Activated CD8-positive, alpha-beta T cell treated with anti-CD3 and anti-CD28 coated beads for 36 hours (primary cell): ENCODE results near the gene SH3BP5L. TPM values are rescaled to one million over a fixed set of nuclear protein-coding genes. Genes with fewer than 3 reads are reported as not detected.
A peak's percentile ranks its signal among the peaks of the same experiment; 100 is the strongest.

ENCODE experiments used
- ATAC-seq: fragments of 200-7000 bp; cut with Tn5 transposase; one replicate; pipeline ENCODE4 v1.10.0; 2021; ENCODE audit warnings: mild to moderate bottlenecking, moderate library complexity
- CTCF ChIA-PET: fragments of 350-600 bp; sonication (Branson Sonifier 250); formaldehyde crosslinking; loops from one replicate; lab custom pipeline; 2021; ENCODE audit warnings: antibody characterized with exemption; lab: Charles Lee
- POLR2A ChIA-PET: fragments of 350-600 bp; sonication (Branson Sonifier 250); formaldehyde crosslinking; loops from one replicate; lab custom pipeline; 2021; ENCODE audit warnings: antibody characterized with exemption; lab: Charles Lee
- DNase-seq: peaks from one replicate; pipeline ENCODE4 v3.0.0-alpha.2; 2020
- H3K27ac Mint-ChIP-seq: one replicate; pipeline ENCODE4 v1.8.0; 2021; ENCODE audit warnings: mild to moderate bottlenecking, mixed read lengths
- H3K27me3 Mint-ChIP-seq: one replicate; pipeline ENCODE4 v1.8.0; 2021; ENCODE audit warnings: mixed read lengths
- H3K36me3 Mint-ChIP-seq: one replicate; pipeline ENCODE4 v1.8.0; 2021; ENCODE audit warnings: low read depth, mixed read lengths
- H3K4me1 Mint-ChIP-seq: one replicate; pipeline ENCODE4 v1.8.0; 2021; ENCODE audit warnings: low read depth, mixed read lengths
- H3K4me3 Mint-ChIP-seq: one replicate; pipeline ENCODE4 v1.8.0; 2021; ENCODE audit warnings: mild to moderate bottlenecking, moderate library complexity, mixed read lengths
- H3K9me3 Mint-ChIP-seq: one replicate; pipeline ENCODE4 v1.8.0; 2021; ENCODE audit warnings: mixed read lengths
- intact Hi-C: fragments of 100-400 bp; cut with micrococcal nuclease; formaldehyde crosslinking; loops from one replicate; pipeline ENCODE4 v1.10.0; 2022
- total RNA-seq, 2 experiments: library from RNA; stranded (reverse); gene quantifications; one replicate each; pipeline ENCODE4 v1.2.3, GENCODE V29; 2021
- TF ChIP-seq, protein P1 (sequence below): fragments of 200-600 bp; IDR thresholded peaks from one replicate; pipeline ENCODE4 v1.8.0; 2022; ENCODE audit warnings: antibody characterized with exemption, mild to moderate bottlenecking

SH3BP5L gene
- total RNA-seq, 2 experiments from 2014 or later, result 16.2 to 18.3 TPM

DNA sequence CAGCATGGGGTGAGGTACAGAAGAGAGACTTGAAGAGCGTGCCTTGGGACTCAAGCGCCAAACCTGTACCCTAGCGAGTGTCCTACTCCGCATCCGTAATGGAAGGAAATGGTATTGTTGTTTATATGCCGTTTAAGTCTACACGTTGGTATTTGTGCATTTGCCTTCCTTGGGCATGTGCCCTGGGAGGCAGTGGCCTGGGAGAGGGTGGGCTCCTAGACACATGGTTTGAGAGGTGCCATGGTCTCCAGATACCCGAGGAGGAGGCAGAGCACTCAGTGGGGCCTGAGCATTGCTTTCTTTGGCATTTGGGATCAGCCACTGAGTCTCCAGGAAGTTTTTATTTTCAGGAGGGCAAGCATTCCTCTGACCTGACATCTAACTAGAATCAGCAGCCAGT, 18.8 kb upstream of the SH3BP5L start:
- intact Hi-C loops, result no loop called here
- no peaks in the 10 kb centered on the region for H3K9me3 Mint-ChIP-seq
- no peak overlapping the region for H3K27ac Mint-ChIP-seq
- H3K36me3 Mint-ChIP-seq, result peaks cover 33% of the 10 kb centered on the region
- no peak overlapping the region for H3K4me3 Mint-ChIP-seq
- H3K4me1 Mint-ChIP-seq, result peaks cover 17% of the 10 kb centered on the region
- no peaks in the 10 kb centered on the region for H3K27me3 Mint-ChIP-seq
- ATAC-seq (no peak), DNase-seq (no peak)
- CTCF ChIA-PET, result interaction anchor here (1.5 kb wide), 1 partner anchor 14 kb away, joined by 6 read pairs; the partner anchor contains the start of gene ZNF692
- POLR2A ChIA-PET, result interaction anchor here (1.3 kb wide), 1 partner anchor 14 kb away, joined by 4 read pairs; no protein-coding TSS in a partner anchor
- TF ChIP-seq, protein P1, sequence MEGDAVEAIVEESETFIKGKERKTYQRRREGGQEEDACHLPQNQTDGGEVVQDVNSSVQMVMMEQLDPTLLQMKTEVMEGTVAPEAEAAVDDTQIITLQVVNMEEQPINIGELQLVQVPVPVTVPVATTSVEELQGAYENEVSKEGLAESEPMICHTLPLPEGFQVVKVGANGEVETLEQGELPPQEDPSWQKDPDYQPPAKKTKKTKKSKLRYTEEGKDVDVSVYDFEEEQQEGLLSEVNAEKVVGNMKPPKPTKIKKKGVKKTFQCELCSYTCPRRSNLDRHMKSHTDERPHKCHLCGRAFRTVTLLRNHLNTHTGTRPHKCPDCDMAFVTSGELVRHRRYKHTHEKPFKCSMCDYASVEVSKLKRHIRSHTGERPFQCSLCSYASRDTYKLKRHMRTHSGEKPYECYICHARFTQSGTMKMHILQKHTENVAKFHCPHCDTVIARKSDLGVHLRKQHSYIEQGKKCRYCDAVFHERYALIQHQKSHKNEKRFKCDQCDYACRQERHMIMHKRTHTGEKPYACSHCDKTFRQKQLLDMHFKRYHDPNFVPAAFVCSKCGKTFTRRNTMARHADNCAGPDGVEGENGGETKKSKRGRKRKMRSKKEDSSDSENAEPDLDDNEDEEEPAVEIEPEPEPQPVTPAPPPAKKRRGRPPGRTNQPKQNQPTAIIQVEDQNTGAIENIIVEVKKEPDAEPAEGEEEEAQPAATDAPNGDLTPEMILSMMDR, result no peak

DNA sequence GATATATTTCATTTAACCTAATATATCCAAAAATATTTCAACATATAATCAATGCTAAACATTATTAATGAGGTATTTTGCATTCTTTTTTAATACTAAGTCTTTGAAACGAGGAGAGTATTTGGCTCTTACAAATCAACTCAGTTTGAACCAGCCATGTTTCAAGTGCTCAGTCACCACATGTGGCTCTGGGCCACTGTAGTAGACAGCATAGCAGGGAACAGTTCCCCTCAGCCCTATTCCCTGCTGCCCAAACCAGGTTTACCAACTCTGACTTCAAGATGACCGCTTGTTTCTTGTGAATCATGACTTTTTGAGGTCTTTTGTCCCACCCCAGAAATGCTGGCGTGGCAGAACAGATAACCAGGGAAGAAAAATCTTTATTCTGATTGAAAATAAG, 18.0 kb upstream of the SH3BP5L start:
- TF ChIP-seq, protein P1, result no peak
- no peaks in the 10 kb centered on the region for H3K9me3 Mint-ChIP-seq
- H3K36me3 Mint-ChIP-seq, result peaks cover 32% of the 10 kb centered on the region
- DNase-seq (no peak), ATAC-seq (no peak)
- no peak overlapping the region for H3K27ac Mint-ChIP-seq
- ChIA-PET POLR2A (no interaction called here), CTCF (interaction anchor here (3.3 kb wide), 1 partner anchor 15 kb away, joined by 26 read pairs; the partner anchor contains the start of gene ZNF692)
- H3K4me3 Mint-ChIP-seq, result no peak overlapping the region
- intact Hi-C loops, result no loop called here
- H3K27me3 Mint-ChIP-seq, result no peaks in the 10 kb centered on the region
- peaks cover 20% of the 10 kb centered on the region for H3K4me1 Mint-ChIP-seq

DNA sequence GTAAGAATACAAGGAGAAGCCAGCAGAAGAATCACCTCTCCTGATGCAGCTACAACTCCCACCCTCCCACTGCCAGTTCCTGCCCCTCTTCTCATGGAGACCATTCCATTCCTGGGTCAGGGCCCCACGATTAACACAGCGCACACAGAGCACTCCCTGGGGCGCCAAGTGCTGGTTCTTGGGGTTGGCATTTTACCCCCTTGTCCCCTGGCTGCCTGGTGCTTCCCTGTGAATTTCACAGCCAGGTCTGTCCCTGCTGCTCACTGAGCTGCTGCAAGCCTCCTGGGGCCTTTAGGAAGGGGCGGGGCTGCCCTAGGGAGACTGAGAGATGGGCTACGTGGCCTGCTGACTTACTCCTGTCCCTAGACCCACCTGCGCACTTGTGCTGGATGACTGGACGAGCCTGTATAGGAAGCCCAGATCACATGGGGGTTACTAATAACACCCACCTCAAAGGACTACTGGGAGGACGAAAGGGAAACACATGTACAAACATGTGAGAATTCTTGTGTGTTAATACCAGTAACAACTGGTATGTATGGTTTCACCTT, 17.1 kb upstream of the SH3BP5L start:
- TF ChIP-seq, protein P1, result no peak
- no peak overlapping the region for H3K27ac Mint-ChIP-seq
- CTCF ChIA-PET, result interaction anchor here (0.9 to 3.3 kb wide), 4 partner anchors 12 to 19 kb away, joined by 4 to 26 read pairs (median 18); partner anchors contain the start of genes SH3BP5L and ZNF692
- no peaks in the 10 kb centered on the region for H3K27me3 Mint-ChIP-seq
- H3K36me3 Mint-ChIP-seq, result peaks cover 26% of the 10 kb centered on the region
- DNase-seq (no peak), ATAC-seq (no peak)
- intact Hi-C loops, result no loop called here
- POLR2A ChIA-PET, result interaction anchor here (1.5 to 2.0 kb wide), 3 partner anchors 8 to 11 kb away, joined by 6 to 11 read pairs (median 9); no protein-coding TSS in a partner anchor
- H3K4me1 Mint-ChIP-seq, result peaks cover 20% of the 10 kb centered on the region
- no peaks in the 10 kb centered on the region for H3K9me3 Mint-ChIP-seq
- no peak overlapping the region for H3K4me3 Mint-ChIP-seq

DNA sequence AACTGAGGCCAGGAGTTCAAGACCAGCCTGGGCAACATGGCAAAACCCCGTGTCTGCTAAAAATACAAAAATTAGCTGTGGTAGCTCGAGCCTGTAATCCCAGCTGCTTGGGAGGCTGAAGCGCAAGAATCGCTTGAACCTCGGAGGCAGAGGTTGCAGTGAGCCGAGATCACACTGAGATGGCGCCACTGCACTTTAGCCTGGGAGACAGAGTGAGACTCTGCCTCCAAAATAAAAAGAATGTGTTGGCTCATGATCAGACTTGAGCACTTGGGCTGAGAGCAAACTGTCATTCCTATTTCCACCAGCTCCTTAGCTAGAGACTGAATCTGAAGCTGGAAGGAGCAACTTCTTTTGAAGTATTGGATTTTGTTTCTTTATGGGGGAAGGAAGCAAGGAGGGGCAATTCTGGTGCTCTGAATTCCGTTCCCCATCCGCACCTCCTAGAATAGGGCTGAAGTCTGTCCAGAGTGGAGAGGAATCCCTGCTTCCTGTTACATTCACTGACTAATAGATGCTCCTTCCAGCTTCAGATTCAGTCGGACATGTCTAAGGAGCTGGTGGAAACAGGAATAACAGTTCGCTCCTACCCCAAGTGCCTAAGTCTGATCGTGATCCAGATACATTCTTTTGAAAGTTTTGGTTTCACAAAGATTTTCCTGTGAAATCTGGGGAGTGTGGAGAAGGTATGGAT, 16.1 kb upstream of the SH3BP5L start:
- CTCF ChIA-PET, result interaction anchor here (0.7 to 3.3 kb wide), 13 partner anchors 8 to 220 kb away, joined by 3 to 26 read pairs (median 4); partner anchors contain the start of genes SH3BP5L and ZNF692
- peak; percentile 59 for DNase-seq
- no peak for ATAC-seq
- TF ChIP-seq, protein P1, result peak; percentile 49
- no peaks in the 10 kb centered on the region for H3K27me3 Mint-ChIP-seq
- peaks cover 20% of the 10 kb centered on the region for H3K4me1 Mint-ChIP-seq
- H3K9me3 Mint-ChIP-seq, result no peaks in the 10 kb centered on the region
- peaks cover 22% of the 10 kb centered on the region for H3K36me3 Mint-ChIP-seq
- H3K4me3 Mint-ChIP-seq, result no peak overlapping the region
- intact Hi-C loops, result no loop called here
- POLR2A ChIA-PET, result interaction anchor here (1.0 to 2.0 kb wide), 5 partner anchors 9 to 16 kb away, joined by 3 to 11 read pairs (median 6); partner anchors contain the start of genes SH3BP5L and ZNF692
- H3K27ac Mint-ChIP-seq, result no peak overlapping the region
